HK-2 (cell line): Measurements from ENCODE around the gene CAPN12.
A peak's percentile ranks its signal among the peaks of the same experiment; 100 is the strongest.

ENCODE experiments used
- DNase-seq: peaks from one replicate; pipeline ENCODE4 v3.0.0-alpha.2; 2018; ENCODE audit not compliant: unreplicated experiment

CAPN12 gene

GRCh38 chr19:38739440-38740256, 4.6 kb downstream of the CAPN12 start:
- DNase-seq = no peak

- DNase-seq = no peak
Measured at GRCh38 chr19:38737921-38738737, 6.1 kb downstream of the CAPN12 start.

GRCh38 chr19:38737281-38737865, 6.9 kb downstream of the CAPN12 start:
- DNase-seq = no peak

GRCh38 chr19:38736413-38737280, 7.6 kb downstream of the CAPN12 start:
- no peak for DNase-seq

GRCh38 chr19:38736036-38736412, 8.2 kb downstream of the CAPN12 start:
- DNase-seq = no peak

- no peak for DNase-seq
Measured at GRCh38 chr19:38735257-38735686, 9.0 kb downstream of the CAPN12 start.

- peak; percentile 69 for DNase-seq
Measured at GRCh38 chr19:38734426-38735256, 9.6 kb downstream of the CAPN12 start.

- DNase-seq = no peak
Measured at GRCh38 chr19:38734176-38734425, 10.2 kb downstream of the CAPN12 start.

GRCh38 chr19:38733493-38734175, 10.6 kb downstream of the CAPN12 start:
- DNase-seq = peak; percentile 52

GRCh38 chr19:38733241-38733492, 11.1 kb downstream of the CAPN12 start:
- no peak for DNase-seq

- peak; percentile 9 for DNase-seq
Measured at GRCh38 chr19:38731654-38732301, 12.5 kb downstream of the CAPN12 start.

GRCh38 chr19:38730731-38731589, 13.3 kb downstream of the CAPN12 start:
- peak; percentile 5 for DNase-seq

GRCh38 chr19:38730470-38730730, 13.9 kb downstream of the CAPN12 start:
- DNase-seq = no peak

- peak; percentile 77 for DNase-seq
Measured at GRCh38 chr19:38729653-38730469, 14.4 kb downstream of the CAPN12 start.

- DNase-seq = no peak
Measured at GRCh38 chr19:38728752-38729541, 15.3 kb downstream of the CAPN12 start.

- DNase-seq = no peak
Measured at GRCh38 chr19:38727868-38728660, 16.2 kb downstream of the CAPN12 start.

- no peak for DNase-seq
Measured at GRCh38 chr19:38727306-38727867, 16.9 kb downstream of the CAPN12 start.
